Measurements from ENCODE around the gene FLYWCH1. TPM values are rescaled to one million over a fixed set of nuclear protein-coding genes. Genes with fewer than 3 reads are reported as not detected.
A peak's percentile ranks its signal among the peaks of the same experiment; 100 is the strongest.

The FLYWCH1 gene
- total and polyA plus RNA-seq, 9 of the 15 experiments (the other 6 are each of a cell fraction or from before 2014, with no cell fraction given) = 0.18 to 33.6 (median 11.3) TPM

DNA sequence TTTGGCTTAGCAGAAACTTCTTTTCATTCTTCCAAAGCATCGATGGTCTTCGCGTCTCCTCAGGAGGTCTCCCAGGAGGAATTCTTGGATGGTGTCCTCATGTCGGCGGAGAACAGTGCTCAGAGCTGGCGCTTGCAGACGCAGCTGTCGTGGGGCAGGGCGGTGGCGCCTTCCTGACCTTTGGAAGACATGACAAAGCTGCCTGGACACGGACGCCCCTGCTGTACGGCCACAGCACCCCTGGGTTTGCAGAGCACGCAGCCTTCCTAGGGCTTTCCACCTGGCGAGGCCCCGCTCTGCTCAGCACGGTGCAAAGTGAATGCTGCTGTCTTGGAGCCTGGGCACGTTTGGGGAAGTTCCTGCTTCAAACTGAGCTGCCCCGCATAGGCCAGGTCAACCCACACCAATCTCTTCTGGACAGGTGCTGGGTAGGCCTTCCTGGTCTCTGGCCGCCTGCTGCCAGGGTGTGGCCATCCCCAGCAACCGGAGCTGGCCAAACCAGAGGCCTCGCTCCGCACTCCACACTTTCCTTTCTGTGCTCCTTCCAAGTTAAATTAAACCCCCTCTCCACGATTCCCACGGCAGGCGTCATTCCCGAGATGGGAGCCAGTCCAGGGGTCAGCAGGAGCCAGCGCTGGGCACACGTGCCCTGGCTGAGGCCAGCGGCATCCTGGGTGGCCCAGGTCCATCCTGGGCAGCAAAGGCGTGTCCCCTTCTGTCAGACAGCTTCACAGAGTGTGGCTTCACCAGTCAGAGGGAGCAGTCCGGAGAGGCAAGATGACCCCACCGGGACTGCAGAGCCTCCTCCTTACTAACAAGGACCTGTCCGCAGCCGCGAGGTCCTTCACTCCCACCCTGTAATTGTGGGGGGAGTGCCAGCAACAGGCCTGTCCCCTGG, 37.3 kb downstream of the FLYWCH1 start:
- intact Hi-C loops (cut with micrococcal nuclease) = no loop called here
- peaks cover 12 to 22% of the 10 kb centered on the region in 2 experiments for H3K27me3 ChIP-seq (ENCODE audit: control insufficient read depth in 2 of 2, insufficient read depth in 2 of 2, low read length in 2 of 2)
- 0 out of 2 replicates have a peak, but pooled peaks cover 10% of the 10 kb centered on the region for H4K20me1 ChIP-seq (replicated peaks; ENCODE audit: control insufficient read depth, insufficient read depth, low read length)
- no peaks in the 10 kb centered on the region for H3K79me2 ChIP-seq (ENCODE audit: control insufficient read depth, insufficient read depth, low read length)
- peaks cover 0 to 31% of the 10 kb centered on the region in 2 experiments; a peak in 3 of 5 replicates for H3K4me1 ChIP-seq (replicated peaks in 1 of 2; ENCODE audit: control insufficient read depth in 2 of 2, insufficient read depth in 2 of 2, low read length in 2 of 2)
- TF ChIP-seq ZBTB33 (CRISPR knock-in tag; IDR thresholded peaks at IDR 0.05) = peak; percentile 42; the same call in 1 of the 2 replicates
- no peak for TF ChIP-seq ZNF507 (tag; conservative IDR thresholded peaks at IDR 0.05)
- no peaks in the 10 kb centered on the region for H3K9me3 ChIP-seq (replicated peaks; ENCODE audit: control insufficient read depth, insufficient read depth, low read depth, low read length)
- peak overlapping the region in 1 of 2 experiments; percentile 61; a peak in 2 of 4 replicates for H3K9ac ChIP-seq (ENCODE audit: insufficient read depth in 1 of 2, low read depth in 2 of 2, low read length in 2 of 2)
- DNase-seq (ENCODE audit: extremely low read depth in 1 of 4, low spot score in 3 of 4) (no peak), ATAC-seq (no peak), FAIRE-seq (no peak)
- H3K4me3 ChIP-seq = no peak overlapping the region
- BruUV-seq (replicated peaks) = TSS peak; percentile 49
- H3K4me2 ChIP-seq (ENCODE audit: insufficient read depth, low read length) = no peak overlapping the region
- H3K27ac ChIP-seq (ENCODE audit: extremely low read depth, low read depth, low read length) = no peak overlapping the region
- WGBS (ENCODE audit: insufficient coverage, low coverage, missing lambda C conversion rate) = 68% methylated on average over 35 of the region's 36 CpGs
- H3K36me3 ChIP-seq (ENCODE audit: control insufficient read depth, insufficient read depth, low read length) = no peaks in the 10 kb centered on the region
- H2AFZ ChIP-seq (ENCODE audit: low read depth, low read length) = no peak overlapping the region
- POLR2A ChIA-PET = interaction anchor here (0.7 kb wide), 1 partner anchor 21 kb away, joined by 3 read pairs; no protein-coding TSS in a partner anchor
- H3K9me1 ChIP-seq (ENCODE audit: control insufficient read depth, insufficient read depth, low read length) = no peaks in the 10 kb centered on the region
- in situ Hi-C loops (cut with MboI) = no loop called here
- CTCF ChIA-PET (ENCODE audit: low intra/inter-chr PET ratio) = no interaction called here

Data from K562 (cell line).